ENCODE data around the gene RPL31. TPM values are rescaled to one million over a fixed set of nuclear protein-coding genes. Genes with fewer than 3 reads are reported as not detected.

RPL31 gene
- total RNA-seq, 1 donor from 2014 or later: 1,828 TPM

DNA sequence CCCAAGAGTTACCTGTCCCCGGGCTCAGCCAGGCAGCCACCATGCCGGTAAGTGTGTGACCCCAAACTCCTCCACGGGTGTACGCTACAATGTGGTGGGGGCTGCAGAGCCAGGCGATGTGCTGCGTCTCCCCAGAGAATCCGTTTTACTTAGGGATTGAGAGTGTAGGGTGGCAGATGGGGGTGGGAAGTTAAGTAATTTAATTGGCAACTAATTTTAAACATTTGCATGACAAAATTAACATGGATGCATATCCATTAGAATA, 26.6 kb upstream of the RPL31 start:
- DNase-seq: no peak
- no peak for ATAC-seq (ENCODE audit: low read depth)
- ChIA-PET CTCF (no interaction called here), POLR2A (no interaction called here)
- Mint-ChIP-seq H3K27ac (no peak overlapping the region), H3K36me3 (ENCODE audit: low read depth) (no peaks in the 10 kb centered on the region), H3K4me3 (no peak overlapping the region), H3K9me3 (no peaks in the 10 kb centered on the region), H3K4me1 (peaks cover 26% of the 10 kb centered on the region), H3K27me3 (peaks cover 10% of the 10 kb centered on the region)
- intact Hi-C loops (cut with micrococcal nuclease): no loop called here
- TF ChIP-seq, protein P1, sequence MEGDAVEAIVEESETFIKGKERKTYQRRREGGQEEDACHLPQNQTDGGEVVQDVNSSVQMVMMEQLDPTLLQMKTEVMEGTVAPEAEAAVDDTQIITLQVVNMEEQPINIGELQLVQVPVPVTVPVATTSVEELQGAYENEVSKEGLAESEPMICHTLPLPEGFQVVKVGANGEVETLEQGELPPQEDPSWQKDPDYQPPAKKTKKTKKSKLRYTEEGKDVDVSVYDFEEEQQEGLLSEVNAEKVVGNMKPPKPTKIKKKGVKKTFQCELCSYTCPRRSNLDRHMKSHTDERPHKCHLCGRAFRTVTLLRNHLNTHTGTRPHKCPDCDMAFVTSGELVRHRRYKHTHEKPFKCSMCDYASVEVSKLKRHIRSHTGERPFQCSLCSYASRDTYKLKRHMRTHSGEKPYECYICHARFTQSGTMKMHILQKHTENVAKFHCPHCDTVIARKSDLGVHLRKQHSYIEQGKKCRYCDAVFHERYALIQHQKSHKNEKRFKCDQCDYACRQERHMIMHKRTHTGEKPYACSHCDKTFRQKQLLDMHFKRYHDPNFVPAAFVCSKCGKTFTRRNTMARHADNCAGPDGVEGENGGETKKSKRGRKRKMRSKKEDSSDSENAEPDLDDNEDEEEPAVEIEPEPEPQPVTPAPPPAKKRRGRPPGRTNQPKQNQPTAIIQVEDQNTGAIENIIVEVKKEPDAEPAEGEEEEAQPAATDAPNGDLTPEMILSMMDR (IDR thresholded peaks at IDR 0.05): no peak

DNA sequence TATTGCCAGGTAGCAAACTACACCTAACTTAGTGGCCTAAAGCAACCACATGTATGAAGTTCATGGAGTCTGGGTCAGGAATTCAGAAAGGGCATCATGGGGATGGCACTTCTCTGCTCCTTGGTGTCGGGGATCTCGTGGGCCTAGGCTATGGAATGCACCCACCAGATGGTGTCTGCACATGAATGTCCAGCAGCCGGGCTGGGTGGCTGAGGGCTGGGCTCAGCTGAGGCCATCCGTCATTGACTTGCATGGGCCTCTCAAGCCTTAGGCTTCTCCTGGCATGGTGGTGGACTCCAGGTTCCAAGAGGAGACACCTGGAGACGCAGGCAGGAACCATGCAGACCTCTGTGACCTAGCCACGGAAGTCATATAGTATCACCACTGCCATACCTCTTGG, 26.0 kb upstream of the RPL31 start:
- no peak for DNase-seq
- ChIA-PET CTCF (interaction anchor here (1.0 kb wide), 1 partner anchor 370 kb away, joined by 3 read pairs; no protein-coding TSS in a partner anchor), POLR2A (no interaction called here)
- TF ChIP-seq, protein P1 (IDR thresholded peaks at IDR 0.05): no peak
- Mint-ChIP-seq H3K9me3 (no peaks in the 10 kb centered on the region), H3K27me3 (peaks cover 10% of the 10 kb centered on the region), H3K36me3 (ENCODE audit: low read depth) (no peaks in the 10 kb centered on the region), H3K4me1 (peaks cover 26% of the 10 kb centered on the region), H3K4me3 (no peak overlapping the region), H3K27ac (no peak overlapping the region)
- ATAC-seq (ENCODE audit: low read depth): no peak
- intact Hi-C loops (cut with micrococcal nuclease): no loop called here

DNA sequence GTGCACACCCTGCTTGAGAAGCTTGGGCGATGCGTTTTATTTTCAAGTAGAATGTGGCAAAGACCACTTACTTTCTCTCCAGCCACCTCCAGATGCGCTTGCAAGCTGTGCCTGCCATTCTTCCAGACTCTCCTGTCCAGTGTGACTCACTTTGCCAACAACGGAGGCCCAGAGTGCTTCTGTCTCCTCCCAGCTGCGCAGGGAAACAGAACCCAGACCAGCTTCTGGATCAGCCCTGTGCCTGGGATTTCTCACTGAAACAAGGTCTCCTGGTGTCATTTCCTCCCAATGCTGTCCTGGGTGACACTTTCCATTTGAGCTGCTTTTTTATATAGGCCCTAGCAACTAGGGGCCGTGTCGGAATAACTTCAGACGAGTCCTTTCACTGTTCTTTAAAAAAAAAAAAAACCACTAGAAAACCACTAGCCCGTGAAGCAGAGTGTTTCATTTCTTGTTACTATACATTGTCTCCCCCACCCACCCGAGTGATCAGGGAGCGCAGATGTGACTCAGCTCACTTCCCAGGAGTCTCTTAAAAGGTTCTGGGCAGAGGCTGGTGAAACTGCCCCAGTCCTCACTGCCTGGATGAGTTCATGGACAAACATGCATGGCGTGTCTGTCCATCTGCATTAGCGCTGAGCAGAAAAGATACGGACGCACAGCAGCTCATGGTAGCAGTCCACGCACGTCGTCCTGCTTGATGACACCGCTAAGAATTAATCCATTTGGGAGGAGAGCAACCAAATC, 25.3 kb upstream of the RPL31 start:
- Mint-ChIP-seq H3K27me3 (peaks cover 7% of the 10 kb centered on the region), H3K4me3 (peak overlapping the region; percentile 12), H3K36me3 (ENCODE audit: low read depth) (no peaks in the 10 kb centered on the region), H3K4me1 (peaks cover 26% of the 10 kb centered on the region), H3K27ac (no peak overlapping the region), H3K9me3 (no peaks in the 10 kb centered on the region)
- ChIA-PET CTCF (interaction anchor here (1.0 kb wide), 1 partner anchor 371 kb away, joined by 3 read pairs; no protein-coding TSS in a partner anchor), POLR2A (interaction anchor here (1.5 kb wide), 1 partner anchor 25 kb away, joined by 5 read pairs; the partner anchor contains the start of gene RPL31)
- intact Hi-C loops (cut with micrococcal nuclease): no loop called here
- peak; percentile 93 for ATAC-seq (ENCODE audit: low read depth)
- TF ChIP-seq, protein P1 (IDR thresholded peaks at IDR 0.05): no peak
- DNase-seq: no peak

DNA sequence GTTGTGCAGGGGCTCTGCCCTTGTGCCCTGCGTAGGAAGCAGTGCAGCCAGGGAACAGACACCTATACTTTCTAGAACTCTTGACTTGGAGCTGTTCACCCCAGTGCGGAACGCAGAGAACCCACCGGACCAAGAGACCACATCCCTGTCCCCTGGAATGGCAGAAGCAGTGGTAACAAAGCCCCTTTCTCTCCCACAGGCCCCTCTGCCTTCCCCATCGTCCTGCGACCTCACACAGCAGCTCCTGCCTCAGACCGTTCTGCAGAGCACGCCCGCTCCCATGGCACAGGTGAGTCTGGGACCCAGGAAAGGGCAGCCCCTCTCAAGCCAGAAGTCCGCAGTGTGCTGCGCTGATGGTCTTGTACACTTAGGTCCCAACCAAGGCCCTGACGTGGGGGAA, 24.6 kb upstream of the RPL31 start:
- TF ChIP-seq, protein P1 (IDR thresholded peaks at IDR 0.05): no peak
- Mint-ChIP-seq H3K4me1 (peaks cover 26% of the 10 kb centered on the region), H3K4me3 (no peak overlapping the region), H3K36me3 (ENCODE audit: low read depth) (no peaks in the 10 kb centered on the region), H3K27ac (no peak overlapping the region), H3K27me3 (peaks cover 10% of the 10 kb centered on the region), H3K9me3 (no peaks in the 10 kb centered on the region)
- no peak for ATAC-seq (ENCODE audit: low read depth)
- ChIA-PET CTCF (no interaction called here), POLR2A (interaction anchor here (1.5 kb wide), 1 partner anchor 25 kb away, joined by 5 read pairs; the partner anchor contains the start of gene RPL31)
- intact Hi-C loops (cut with micrococcal nuclease): no loop called here
- DNase-seq: no peak

DNA sequence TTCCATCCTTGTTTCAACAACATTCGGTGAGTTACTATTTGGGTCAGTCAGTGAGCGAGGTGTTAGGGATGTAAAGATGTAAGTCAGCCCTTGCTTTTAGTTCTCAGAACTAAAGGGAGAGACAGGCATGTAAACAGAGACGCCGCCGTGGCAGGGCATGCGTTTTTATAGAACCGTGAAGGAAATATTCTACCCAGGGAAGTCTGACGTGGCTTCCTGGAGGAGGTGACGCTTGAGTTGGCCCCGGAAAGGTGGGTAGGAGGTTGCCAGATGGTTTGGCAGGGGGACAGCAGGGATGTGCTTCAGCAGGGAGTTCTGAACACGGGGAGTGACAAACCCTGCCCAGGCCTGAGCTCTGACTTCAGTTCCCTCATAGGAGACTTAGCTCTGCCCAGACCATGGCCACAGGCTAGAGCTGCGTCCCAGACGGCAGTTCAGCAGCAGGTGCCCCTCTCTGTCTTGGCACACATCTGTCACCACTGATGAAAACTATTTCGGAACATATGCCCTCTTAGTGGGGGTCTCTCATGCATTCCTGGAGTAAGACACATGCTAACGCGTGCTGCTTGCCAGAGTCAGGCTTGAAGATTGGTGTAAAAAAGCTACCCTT, 23.4 kb upstream of the RPL31 start:
- Mint-ChIP-seq H3K4me1 (peaks cover 26% of the 10 kb centered on the region), H3K9me3 (no peaks in the 10 kb centered on the region), H3K36me3 (ENCODE audit: low read depth) (no peaks in the 10 kb centered on the region), H3K27ac (no peak overlapping the region), H3K27me3 (peaks cover 9% of the 10 kb centered on the region), H3K4me3 (peak overlapping the region; percentile 35)
- no peak for DNase-seq
- ChIA-PET CTCF (no interaction called here), POLR2A (interaction anchor here (0.7 kb wide), 1 partner anchor 23 kb away, joined by 3 read pairs; no protein-coding TSS in a partner anchor)
- no peak for ATAC-seq (ENCODE audit: low read depth)
- intact Hi-C loops (cut with micrococcal nuclease): no loop called here
- TF ChIP-seq, protein P1 (IDR thresholded peaks at IDR 0.05): no peak

Measured in activated B cell treated with CpG ODN at 0.5 μM for 24 hours (primary cell).